ENCODE data around the gene ACOX2. TPM values are rescaled to one million over a fixed set of nuclear protein-coding genes. Genes with fewer than 3 reads are reported as not detected.

The ACOX2 gene
- total RNA-seq, 1 experiment from 2014 or later: 0.85 TPM

DNA sequence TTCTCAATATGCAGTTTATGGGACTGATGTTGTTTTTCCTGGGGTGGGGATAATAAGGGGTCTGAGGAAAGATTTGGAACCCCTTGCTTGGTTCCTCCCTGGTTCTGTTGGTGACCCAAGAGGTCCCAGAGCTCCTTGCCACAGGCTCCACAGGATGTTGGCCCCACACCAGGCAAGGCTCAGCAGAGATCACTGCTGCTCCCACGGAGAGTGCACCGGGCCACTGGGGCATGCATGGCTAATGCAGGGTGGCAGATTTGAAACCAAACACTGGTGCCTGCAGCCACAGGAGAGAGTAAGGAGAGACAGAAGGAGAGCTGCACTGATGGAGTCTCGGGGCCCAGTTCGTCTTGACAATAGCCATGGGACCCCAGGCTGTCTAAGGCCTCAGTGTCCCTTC is 37.7 kb upstream of the ACOX2 start:
- Histone ChIP-seq H2BK120ac (ENCODE audit: low read depth, low read length, poor library complexity, severe bottlenecking) (no peak overlapping the region), H2BK5ac (ENCODE audit: insufficient read length, low read length) (no peak overlapping the region), H3K4me2 (ENCODE audit: insufficient read depth, insufficient read length, low read length) (no peak overlapping the region), H3K79me1 (ENCODE audit: insufficient read depth, low read depth, low read length, poor library complexity, severe bottlenecking) (no peaks in the 10 kb centered on the region), H3K23ac (ENCODE audit: insufficient read length, low read depth, low read length) (no peak overlapping the region), H2BK20ac (ENCODE audit: low read depth, low read length, poor library complexity, severe bottlenecking) (no peak overlapping the region), H3K23me2 (ENCODE audit: insufficient read length, low read depth, low read length, poor library complexity, severe bottlenecking) (no peaks in the 10 kb centered on the region), H3T11ph (ENCODE audit: low read length) (no peak overlapping the region), H3K27ac (ENCODE audit: insufficient read length, low read depth, low read length) (no peak overlapping the region), H3K9me3 (ENCODE audit: control insufficient read depth, low read depth, low read length) (no peaks in the 10 kb centered on the region), H4K91ac (ENCODE audit: insufficient read length, low read depth, low read length) (no peak overlapping the region), H3K27me3 (ENCODE audit: insufficient read depth, low read length) (no peaks in the 10 kb centered on the region), H3K18ac (ENCODE audit: insufficient read length, low read depth, low read length) (no peak overlapping the region), H4K8ac (replicated peaks; ENCODE audit: insufficient read length, low read depth, low read length) (no peak overlapping the region), H2BK15ac (ENCODE audit: low read depth, low read length) (no peak overlapping the region), H4K20me1 (ENCODE audit: control insufficient read depth, insufficient read depth, insufficient read length) (no peaks in the 10 kb centered on the region), H3K14ac (ENCODE audit: insufficient read depth, low read length) (no peak overlapping the region), H2AK5ac (ENCODE audit: insufficient read length, low read length) (no peak overlapping the region), H3K4ac (ENCODE audit: low read depth, low read length) (no peak overlapping the region), H3K4me1 (ENCODE audit: insufficient read depth, low read length) (no peaks in the 10 kb centered on the region; the same call in 1 of the 2 replicates), H4K5ac (ENCODE audit: insufficient read length, low read depth, low read length) (no peak overlapping the region), H3K56ac (ENCODE audit: insufficient read length, low read depth, low read length) (no peak overlapping the region), H2BK12ac (ENCODE audit: insufficient read length, low read depth, low read length) (no peak overlapping the region), H2AFZ (ENCODE audit: low read length) (no peak overlapping the region), H3K79me2 (ENCODE audit: insufficient read depth, low read length) (no peaks in the 10 kb centered on the region), H3K9ac (ENCODE audit: extremely low read depth, insufficient read length, low read length) (no peak overlapping the region)
- no CpG with 5 or more reads among the region's 4 CpGs for WGBS (ENCODE audit: extremely low coverage, insufficient read length, low lambda C conversion rate)
- peaks cover 19 to 28% of the 10 kb centered on the region in 2 experiments for H3K4me1 Mint-ChIP-seq
- no peak overlapping the region for H3K4me3 Mint-ChIP-seq
- no peak for DNase-seq
- peaks cover 29% of the 10 kb centered on the region for H3K27me3 Mint-ChIP-seq (ENCODE audit: low read depth)
- peak overlapping the region in 1 of 3 experiments; percentile 32; a peak in 1 of 7 replicates for H3K27ac Mint-ChIP-seq
- peaks cover 5 to 9% of the 10 kb centered on the region in 2 experiments; a peak in 4 of 5 replicates for H3K9me3 Mint-ChIP-seq
- TF ChIP-seq, protein P1, sequence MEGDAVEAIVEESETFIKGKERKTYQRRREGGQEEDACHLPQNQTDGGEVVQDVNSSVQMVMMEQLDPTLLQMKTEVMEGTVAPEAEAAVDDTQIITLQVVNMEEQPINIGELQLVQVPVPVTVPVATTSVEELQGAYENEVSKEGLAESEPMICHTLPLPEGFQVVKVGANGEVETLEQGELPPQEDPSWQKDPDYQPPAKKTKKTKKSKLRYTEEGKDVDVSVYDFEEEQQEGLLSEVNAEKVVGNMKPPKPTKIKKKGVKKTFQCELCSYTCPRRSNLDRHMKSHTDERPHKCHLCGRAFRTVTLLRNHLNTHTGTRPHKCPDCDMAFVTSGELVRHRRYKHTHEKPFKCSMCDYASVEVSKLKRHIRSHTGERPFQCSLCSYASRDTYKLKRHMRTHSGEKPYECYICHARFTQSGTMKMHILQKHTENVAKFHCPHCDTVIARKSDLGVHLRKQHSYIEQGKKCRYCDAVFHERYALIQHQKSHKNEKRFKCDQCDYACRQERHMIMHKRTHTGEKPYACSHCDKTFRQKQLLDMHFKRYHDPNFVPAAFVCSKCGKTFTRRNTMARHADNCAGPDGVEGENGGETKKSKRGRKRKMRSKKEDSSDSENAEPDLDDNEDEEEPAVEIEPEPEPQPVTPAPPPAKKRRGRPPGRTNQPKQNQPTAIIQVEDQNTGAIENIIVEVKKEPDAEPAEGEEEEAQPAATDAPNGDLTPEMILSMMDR (conservative IDR thresholded peaks at IDR 0.05): no peak
- peaks cover 0 to 9% (median 0%) of the 10 kb centered on the region in 3 experiments; a peak in 1 of 7 replicates for H3K36me3 Mint-ChIP-seq (ENCODE audit: insufficient read depth in 1 of 3, low read depth in 3 of 3)
